Panc1 (cell line): ENCODE results near the gene METTL21C. TPM values are rescaled to one million over a fixed set of nuclear protein-coding genes. Genes with fewer than 3 reads are reported as not detected.

Experiments
- ATAC-seq: fragments of 200-7000 bp; cut with Tn5 transposase; 2 replicates; pipeline ENCODE4 v1.9.1; 2020; ENCODE audit warnings: mild to moderate bottlenecking, moderate library complexity
- BruUV-seq: library from RNA; stranded (reverse); fragments of 400-500 nt; replicated peaks from 2 replicates; lab custom pipeline; 2021; lab: Mats Ljungman, UMichigan
- CTCF ChIA-PET: fragments of 300-600 bp; sonication (Branson Sonifier 250); formaldehyde crosslinking; loops from one replicate; lab custom pipeline; 2022; ENCODE audit warnings: antibody characterized with exemption; lab: Charles Lee
- POLR2A ChIA-PET: fragments of 300-600 bp; sonication (Branson Sonifier 250); formaldehyde crosslinking; loops from one replicate; lab custom pipeline; 2022; ENCODE audit warnings: antibody characterized with exemption; lab: Charles Lee
- DNase-seq: peaks from one replicate; pipeline ENCODE4 v3.0.0-alpha.2; 2010; ENCODE audit warnings: low read depth, low spot score
- H3K27ac ChIP-seq: 2 replicates; pipeline ENCODE4 v1.5.1; 2011; ENCODE audit warnings: mild to moderate bottlenecking, low read length, inconsistent platforms
- H3K27me3 ChIP-seq: fragments of 200-500 bp; sonication (Bioruptor generic); 2 replicates; pipeline ENCODE4 v1.6.0; 2014; ENCODE audit warnings: low read length, inconsistent platforms; ENCODE audit not compliant: control insufficient read depth, insufficient read depth
- H3K36me3 ChIP-seq: fragments of 200-500 bp; sonication (Bioruptor generic); 2 replicates; pipeline ENCODE4 v1.5.1; 2014; ENCODE audit warnings: inconsistent platforms, mild to moderate bottlenecking, low read length, moderate library complexity; ENCODE audit not compliant: control insufficient read depth, insufficient read depth
- H3K4me1 ChIP-seq: 2 replicates; pipeline ENCODE4 v1.5.1; 2011; ENCODE audit warnings: inconsistent platforms, mild to moderate bottlenecking, low read length, moderate library complexity; ENCODE audit not compliant: control insufficient read depth, insufficient read depth
- H3K4me3 ChIP-seq, 2 experiments: 2 replicates each; pipeline ENCODE4 v1.5.1; 2011 to 2012; ENCODE audit warnings: low read depth in 2 of 2, low read length in 2 of 2, mild to moderate bottlenecking in 2 of 2, inconsistent platforms in 1 of 2, moderate library complexity in 1 of 2
- H3K9me3 ChIP-seq: fragments of 200-500 bp; sonication (Bioruptor generic); 2 replicates; pipeline ENCODE4 v1.5.1; 2014; ENCODE audit warnings: low read depth, mild to moderate bottlenecking, inconsistent platforms, low read length, moderate library complexity; ENCODE audit not compliant: control insufficient read depth, insufficient read depth
- CTCF ChIP-seq: fragments of 450-650 bp; IDR thresholded peaks from 2 replicates; pipeline ENCODE4 v1.5.1; 2017; ENCODE audit warnings: mild to moderate bottlenecking
- POLR2AphosphoS5 ChIP-seq: IDR thresholded peaks from 2 replicates; pipeline ENCODE4 v1.6.1; 2012; ENCODE audit warnings: mild to moderate bottlenecking, low read depth, low read length, moderate library complexity
- REST ChIP-seq, 2 experiments: IDR thresholded peaks; 2 replicates each; pipeline ENCODE4 v1.6.1; 2011 to 2012; ENCODE audit warnings: low read depth in 2 of 2, control low read depth in 1 of 2, low read length in 1 of 2, mild to moderate bottlenecking in 1 of 2, moderate library complexity in 1 of 2; ENCODE audit not compliant: insufficient read depth in 1 of 2
- SIN3A ChIP-seq: IDR thresholded peaks from 2 replicates; pipeline ENCODE4 v1.6.1; 2012; ENCODE audit warnings: low read depth, mild to moderate bottlenecking, low read length, moderate library complexity, borderline replicate concordance; ENCODE audit not compliant: insufficient read depth
- TCF7L2 ChIP-seq: IDR thresholded peaks from 2 replicates; pipeline ENCODE4 v1.6.1; 2011; ENCODE audit warnings: mild to moderate bottlenecking, low read depth, low read length, inconsistent platforms
- in situ Hi-C: cut with HindIII; loops from 2 replicates; pipeline ENCODE4 v1.10.0; 2016; ENCODE audit warnings: low sequenced_read_pairs, low pct_unique_long_range_greater_than_20kb
- intact Hi-C: fragments of 100-400 bp; cut with micrococcal nuclease; formaldehyde crosslinking; loops from one replicate; pipeline ENCODE4 v1.10.0; 2022; ENCODE audit not compliant: unreplicated experiment
- total RNA-seq: library from RNA; stranded (reverse); gene quantifications from one replicate; pipeline ENCODE4 v1.2.1, GENCODE V29; 2021; ENCODE audit not compliant: unreplicated experiment

METTL21C gene
- total RNA-seq, 1 experiment from 2014 or later: not detected

GRCh38 chr13:102710261-102710679 lies 15.4 kb upstream of the METTL21C start:
- no peak for TF ChIP-seq POLR2AphosphoS5
- no peak for TF ChIP-seq CTCF
- no peak for TF ChIP-seq TCF7L2
- no peak for TF ChIP-seq SIN3A
- TF ChIP-seq REST (IDR thresholded peaks at IDR 0.05; ENCODE audit: insufficient read depth in 1 of 2, low read depth in 2 of 2, low read length in 1 of 2): no peak
- no peak overlapping the region for H3K27ac ChIP-seq
- no peaks in the 10 kb centered on the region for H3K9me3 ChIP-seq
- in situ Hi-C loops: no loop called here
- no peak for DNase-seq
- no peaks in the 10 kb centered on the region for H3K36me3 ChIP-seq
- POLR2A ChIA-PET: no interaction called here
- intact Hi-C loops: no loop called here
- no peak for ATAC-seq
- BruUV-seq: no TSS peak
- H3K4me3 ChIP-seq: no peak overlapping the region
- CTCF ChIA-PET: no interaction called here
- H3K4me1 ChIP-seq: no peaks in the 10 kb centered on the region
- no peaks in the 10 kb centered on the region for H3K27me3 ChIP-seq

- no peaks in the 10 kb centered on the region for H3K27me3 ChIP-seq
- ChIA-PET POLR2A (no interaction called here), CTCF (no interaction called here)
- H3K4me1 ChIP-seq: no peaks in the 10 kb centered on the region
- H3K9me3 ChIP-seq: no peaks in the 10 kb centered on the region
- no peaks in the 10 kb centered on the region for H3K36me3 ChIP-seq
- no peak overlapping the region for H3K4me3 ChIP-seq
- in situ Hi-C loops: no loop called here
- H3K27ac ChIP-seq: no peak overlapping the region
- intact Hi-C loops: no loop called here
- no peak for ATAC-seq
- no TSS peak for BruUV-seq
- no peak for DNase-seq
- TF ChIP-seq CTCF (no peak), SIN3A (no peak), TCF7L2 (no peak), POLR2AphosphoS5 (no peak), REST (IDR thresholded peaks at IDR 0.05; ENCODE audit: insufficient read depth in 1 of 2, low read depth in 2 of 2, low read length in 1 of 2) (no peak)
Observed at GRCh38 chr13:102709536-102709935, 14.7 kb upstream of the METTL21C start.
